Choroid plexus epithelial cell (primary cell): ENCODE data around the gene GALNT13.

Source experiments
- DNase-seq: peaks from one replicate; pipeline ENCODE4 v3.0.0-alpha.2; 2010; ENCODE audit warnings: low read depth
- H3K4me3 ChIP-seq: 2 replicates; pipeline ENCODE4 v1.5.1; 2011; ENCODE audit warnings: low read depth, mild to moderate bottlenecking, control low read depth, low read length, moderate library complexity
- CTCF ChIP-seq: conservative IDR thresholded peaks from 2 replicates; pipeline ENCODE4 v1.5.1; 2011; ENCODE audit warnings: low read depth, mild to moderate bottlenecking, control low read depth, inconsistent platforms, low read length, moderate library complexity

Gene GALNT13

GRCh38 chr2:154452471-154452870 lies 580.7 kb downstream of the GALNT13 start:
- no peak for DNase-seq
- no peak overlapping the region for H3K4me3 ChIP-seq
- no peak for TF ChIP-seq CTCF

GRCh38 chr2:154452906-154453493 lies 581.3 kb downstream of the GALNT13 start:
- DNase-seq = peak; percentile 8
- no peak overlapping the region for H3K4me3 ChIP-seq
- no peak for TF ChIP-seq CTCF

- peak; percentile 8 for DNase-seq
- TF ChIP-seq CTCF = no peak
- no peak overlapping the region for H3K4me3 ChIP-seq
Measured at GRCh38 chr2:154455166-154455565, 583.4 kb downstream of the GALNT13 start.

GRCh38 chr2:154455866-154456265 lies 584.1 kb downstream of the GALNT13 start:
- TF ChIP-seq CTCF = no peak
- DNase-seq = peak; percentile 3
- H3K4me3 ChIP-seq = no peak overlapping the region

- DNase-seq = no peak
- no peak overlapping the region for H3K4me3 ChIP-seq
- no peak for TF ChIP-seq CTCF
Measured at GRCh38 chr2:154457286-154457685, 585.6 kb downstream of the GALNT13 start.

- H3K4me3 ChIP-seq = no peak overlapping the region
- no peak for DNase-seq
- no peak for TF ChIP-seq CTCF
Measured at GRCh38 chr2:154459286-154459685, 587.6 kb downstream of the GALNT13 start.

GRCh38 chr2:154462634-154463033 lies 590.9 kb downstream of the GALNT13 start:
- no peak overlapping the region for H3K4me3 ChIP-seq
- TF ChIP-seq CTCF = no peak
- DNase-seq = no peak
